Tibial artery (tissue), 4 donors: Measurements from ENCODE around the gene ROR1.

Experiments
- DNase-seq, 2 donors: peaks; one replicate each; pipeline ENCODE4 v3.0.0-alpha.2; 2019
- H3K27ac ChIP-seq, 2 donors: fragments of 200-600 bp; sonication (generic) in 1 of 2; 1 replicate in 1 of 2; 2 replicates in 1 of 2; pipeline ENCODE4 v1.5.1; 2018 to 2019; ENCODE audit warnings: mild to moderate bottlenecking in 1 of 2
- H3K27me3 ChIP-seq, 2 donors: fragments of 200-600 bp; sonication (generic) in 1 of 2; one replicate each; pipeline versions ENCODE4 v1.5.1 to v1.6.0; 2016 to 2019
- H3K36me3 ChIP-seq, 3 donors: fragments of 200-600 bp; sonication (generic) in 2 of 3; one replicate each; pipeline ENCODE4 v1.5.1; 2016 to 2019; ENCODE audit warnings: mild to moderate bottlenecking in 2 of 3
- H3K4me1 ChIP-seq, 4 donors: fragments of 200-600 bp; sonication (generic) in 2 of 4; 1 replicate in 3 of 4; 2 replicates in 1 of 4; pipeline ENCODE4 v1.5.1; 2016 to 2019
- H3K4me3 ChIP-seq, 2 donors: fragments of 200-600 bp; sonication (generic) in 1 of 2; 1 replicate in 1 of 2; 2 replicates in 1 of 2; pipeline ENCODE4 v1.5.1; 2018 to 2019; ENCODE audit warnings: mild to moderate bottlenecking in 2 of 2
- H3K9me3 ChIP-seq, 3 donors: fragments of 200-600 bp; sonication (generic) in 1 of 3; one replicate each; pipeline ENCODE4 v1.5.1; 2016 to 2019
- intact Hi-C: fragments of 100-400 bp; cut with DNase I; formaldehyde crosslinking; loops from one replicate; pipeline ENCODE4 v1.15.0; 2023; ENCODE audit warnings: low total_unique reads
- TF ChIP-seq, protein P1 (sequence below), 2 experiments: fragments of 200-600 bp in 1 of 2; fragments of 450-650 bp in 1 of 2; IDR thresholded peaks; one replicate each; pipeline ENCODE4 v1.5.1; 2017 to 2019; ENCODE audit warnings: antibody characterized with exemption in 2 of 2, mild to moderate bottlenecking in 1 of 2, moderate library complexity in 1 of 2

ROR1 gene

DNA sequence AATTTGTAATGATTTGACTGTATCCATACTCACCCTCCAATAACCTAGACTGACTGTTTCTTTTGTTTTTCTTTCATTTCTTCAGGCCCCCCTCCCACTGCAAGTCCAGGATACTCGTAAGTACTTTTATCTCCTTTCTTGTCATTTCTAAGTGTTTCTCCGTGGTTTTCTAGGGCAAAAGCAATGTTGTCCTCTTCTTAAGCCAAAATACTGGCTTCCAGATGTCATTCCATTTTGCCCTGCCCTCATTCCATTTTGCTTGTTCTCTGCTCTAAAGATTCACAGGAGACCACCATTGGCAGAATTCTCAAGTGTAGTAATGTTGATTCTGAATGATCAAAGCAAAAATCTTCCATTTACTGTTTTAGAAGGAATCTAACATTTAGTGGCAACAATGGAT is 276.8 kb downstream of the ROR1 start:
- H3K36me3 ChIP-seq = no peaks in the 10 kb centered on the region
- peaks cover 0 to 43% (median 2%) of the 10 kb centered on the region in 4 donors for H3K4me1 ChIP-seq
- intact Hi-C loops = loop anchor here (10.0 kb wide), 1 partner anchor 74 kb away; no protein-coding TSS in a partner anchor
- no peaks in the 10 kb centered on the region for H3K27me3 ChIP-seq
- no peaks in the 10 kb centered on the region for H3K9me3 ChIP-seq
- no peak for DNase-seq
- TF ChIP-seq, protein P1, sequence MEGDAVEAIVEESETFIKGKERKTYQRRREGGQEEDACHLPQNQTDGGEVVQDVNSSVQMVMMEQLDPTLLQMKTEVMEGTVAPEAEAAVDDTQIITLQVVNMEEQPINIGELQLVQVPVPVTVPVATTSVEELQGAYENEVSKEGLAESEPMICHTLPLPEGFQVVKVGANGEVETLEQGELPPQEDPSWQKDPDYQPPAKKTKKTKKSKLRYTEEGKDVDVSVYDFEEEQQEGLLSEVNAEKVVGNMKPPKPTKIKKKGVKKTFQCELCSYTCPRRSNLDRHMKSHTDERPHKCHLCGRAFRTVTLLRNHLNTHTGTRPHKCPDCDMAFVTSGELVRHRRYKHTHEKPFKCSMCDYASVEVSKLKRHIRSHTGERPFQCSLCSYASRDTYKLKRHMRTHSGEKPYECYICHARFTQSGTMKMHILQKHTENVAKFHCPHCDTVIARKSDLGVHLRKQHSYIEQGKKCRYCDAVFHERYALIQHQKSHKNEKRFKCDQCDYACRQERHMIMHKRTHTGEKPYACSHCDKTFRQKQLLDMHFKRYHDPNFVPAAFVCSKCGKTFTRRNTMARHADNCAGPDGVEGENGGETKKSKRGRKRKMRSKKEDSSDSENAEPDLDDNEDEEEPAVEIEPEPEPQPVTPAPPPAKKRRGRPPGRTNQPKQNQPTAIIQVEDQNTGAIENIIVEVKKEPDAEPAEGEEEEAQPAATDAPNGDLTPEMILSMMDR (IDR thresholded peaks at IDR 0.05) = no peak
- no peak overlapping the region for H3K27ac ChIP-seq
- no peak overlapping the region for H3K4me3 ChIP-seq

DNA sequence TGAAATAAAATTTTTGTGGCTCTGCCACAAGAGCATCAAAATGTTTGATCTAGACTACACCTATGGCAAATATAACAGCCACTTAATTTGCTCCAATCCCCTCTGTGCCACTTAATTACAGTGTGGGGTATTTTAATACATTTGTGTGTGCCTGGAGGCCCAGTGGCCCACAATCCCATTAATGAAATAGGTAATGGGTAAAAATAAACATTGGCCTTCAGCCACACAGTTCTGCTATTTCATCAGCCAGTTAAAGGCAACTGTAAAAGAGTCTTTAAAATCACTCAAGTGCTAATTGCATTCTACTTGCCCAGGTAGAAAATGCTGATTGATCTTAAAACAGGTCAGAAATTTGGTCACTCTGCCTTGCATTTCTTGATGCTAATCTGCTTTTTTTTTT is 278.0 kb downstream of the ROR1 start:
- no peak for DNase-seq
- Histone ChIP-seq H3K27me3 (no peaks in the 10 kb centered on the region), H3K27ac (no peak overlapping the region), H3K9me3 (no peaks in the 10 kb centered on the region), H3K4me3 (no peak overlapping the region), H3K4me1 (peaks cover 0 to 42% (median 2%) of the 10 kb centered on the region in 4 donors), H3K36me3 (no peaks in the 10 kb centered on the region)
- TF ChIP-seq, protein P1 (IDR thresholded peaks at IDR 0.05) = no peak
- intact Hi-C loops = loop anchor here (10.0 kb wide), 1 partner anchor 73 kb away; no protein-coding TSS in a partner anchor

DNA sequence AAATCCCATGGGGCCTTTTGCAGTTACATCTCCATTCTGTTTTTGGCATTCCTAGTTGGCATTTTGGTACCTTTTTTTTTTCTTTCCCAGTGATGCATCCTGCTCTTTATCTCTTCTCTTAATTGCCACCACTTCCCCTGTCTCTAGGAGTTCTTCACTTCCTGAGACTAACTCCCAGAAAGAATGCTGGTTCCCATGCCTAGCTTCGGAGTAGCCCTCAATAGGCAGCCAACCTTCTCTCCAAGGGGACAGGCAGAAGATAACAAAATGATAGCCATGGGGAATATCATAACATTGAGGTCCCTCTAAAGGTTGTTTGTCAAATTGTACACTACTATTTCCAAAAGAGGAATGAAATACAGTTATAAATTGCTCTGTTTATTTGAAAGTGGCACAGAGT is 279.0 kb downstream of the ROR1 start:
- intact Hi-C loops = loop anchor here (10.0 kb wide), 1 partner anchor 72 kb away; no protein-coding TSS in a partner anchor
- Histone ChIP-seq H3K9me3 (peaks cover 0 to 9% (median 0%) of the 10 kb centered on the region in 3 donors), H3K4me3 (no peak overlapping the region), H3K27me3 (no peaks in the 10 kb centered on the region), H3K27ac (no peak overlapping the region), H3K4me1 (peaks cover 0 to 32% (median 2%) of the 10 kb centered on the region in 4 donors), H3K36me3 (no peaks in the 10 kb centered on the region)
- DNase-seq = no peak
- TF ChIP-seq, protein P1 (IDR thresholded peaks at IDR 0.05) = no peak

DNA sequence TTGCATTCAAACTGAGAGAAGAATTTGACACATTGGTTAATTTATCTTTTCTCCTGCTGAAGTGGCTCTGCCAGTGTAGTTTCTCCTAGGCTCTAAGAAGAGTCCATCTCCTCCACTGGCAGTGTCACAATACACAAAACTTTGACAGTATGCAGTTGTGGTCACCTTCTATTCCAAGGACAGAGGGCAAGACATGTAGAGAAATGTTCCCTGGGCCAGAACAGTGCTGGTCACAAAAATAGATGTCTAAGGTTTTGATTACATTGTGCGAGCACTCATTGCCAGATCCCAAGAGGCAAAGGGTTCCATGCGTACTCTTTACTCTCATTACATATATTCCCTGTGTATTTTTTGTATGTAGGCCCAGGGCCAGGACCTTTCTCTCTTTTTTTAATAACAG is 281.5 kb downstream of the ROR1 start:
- TF ChIP-seq, protein P1 (IDR thresholded peaks at IDR 0.05) = no peak
- intact Hi-C loops = loop anchor here (10.0 kb wide), 1 partner anchor 69 kb away; no protein-coding TSS in a partner anchor
- H3K9me3 ChIP-seq = peaks cover 0 to 25% (median 0%) of the 10 kb centered on the region in 3 donors
- H3K4me3 ChIP-seq = no peak overlapping the region
- no peak overlapping the region for H3K27ac ChIP-seq
- H3K36me3 ChIP-seq = peaks cover 0 to 7% (median 0%) of the 10 kb centered on the region in 3 donors
- no peaks in the 10 kb centered on the region for H3K27me3 ChIP-seq
- no peak for DNase-seq
- H3K4me1 ChIP-seq = peaks cover 0 to 24% (median 2%) of the 10 kb centered on the region in 4 donors

DNA sequence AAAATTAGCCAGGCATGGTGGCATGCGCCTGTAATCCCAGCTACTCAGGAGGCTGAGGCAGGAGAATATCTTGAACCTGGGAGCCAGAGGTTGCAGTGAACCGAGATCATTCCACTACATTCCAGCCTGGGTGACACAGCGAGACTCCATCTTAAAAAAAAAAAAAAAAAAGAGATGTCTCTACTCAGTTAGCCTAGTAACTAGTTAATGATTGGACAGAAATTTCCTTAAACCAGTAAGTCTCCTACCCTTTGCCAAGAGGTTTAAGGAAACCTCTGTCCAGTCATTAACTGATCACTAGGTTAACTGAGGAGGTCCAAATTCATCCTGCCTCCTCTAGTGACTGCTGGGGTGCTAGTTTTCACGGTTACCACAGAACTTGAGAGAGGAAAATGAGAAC is 285.7 kb downstream of the ROR1 start:
- H3K4me1 ChIP-seq = peaks cover 0 to 24% (median 7%) of the 10 kb centered on the region in 4 donors
- peaks cover 0 to 25% (median 0%) of the 10 kb centered on the region in 3 donors for H3K9me3 ChIP-seq
- TF ChIP-seq, protein P1 (IDR thresholded peaks at IDR 0.05) = no peak
- peaks cover 0 to 7% (median 0%) of the 10 kb centered on the region in 3 donors for H3K36me3 ChIP-seq
- intact Hi-C loops = loop anchor here (10.0 kb wide), 1 partner anchor 65 kb away; no protein-coding TSS in a partner anchor
- no peak overlapping the region for H3K27ac ChIP-seq
- H3K27me3 ChIP-seq = no peaks in the 10 kb centered on the region
- DNase-seq = no peak
- H3K4me3 ChIP-seq = no peak overlapping the region
